Measurements from ENCODE around the gene CHCHD6. TPM values are rescaled to one million over a fixed set of nuclear protein-coding genes. Genes with fewer than 3 reads are reported as not detected.
A peak's percentile ranks its signal among the peaks of the same experiment; 100 is the strongest.

The CHCHD6 gene
- total RNA-seq, 1 experiment from 2014 or later, result 21.7 TPM

DNA sequence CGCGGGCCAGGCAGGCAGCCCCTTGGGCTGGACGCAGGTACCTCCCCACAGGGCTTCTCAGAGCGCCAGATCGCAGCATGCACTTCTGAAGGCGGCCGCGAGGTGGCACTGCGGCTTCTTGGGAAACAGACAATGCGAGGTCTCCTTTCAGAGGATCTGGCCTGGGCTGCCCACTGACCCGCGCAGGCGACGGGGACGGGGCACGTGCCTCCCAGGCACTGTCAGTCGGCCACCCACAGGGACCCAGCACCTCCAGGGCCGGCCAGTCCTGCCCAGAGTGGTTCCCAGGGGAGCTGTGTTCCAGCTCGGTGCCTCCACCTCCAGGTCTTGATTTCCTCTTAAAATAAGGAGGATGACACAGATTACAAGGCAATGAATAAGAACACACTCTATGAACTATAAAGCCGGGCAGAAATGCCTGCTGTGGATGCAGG, 24.7 kb upstream of the CHCHD6 start:
- Histone ChIP-seq H3K4me3 (no peak overlapping the region), H3K9me3 (replicated peaks) (no peaks in the 10 kb centered on the region), H3K27ac (no peak overlapping the region), H3K27me3 (replicated peaks) (peaks cover 5% of the 10 kb centered on the region; the same call in 1 of the 2 replicates), H3K4me1 (replicated peaks) (peaks cover 6% of the 10 kb centered on the region), H3K36me3 (no peaks in the 10 kb centered on the region)
- peak; percentile 79 to 83 for DNase-seq (ENCODE audit: low read depth in 1 of 2, low spot score in 2 of 2)

DNA sequence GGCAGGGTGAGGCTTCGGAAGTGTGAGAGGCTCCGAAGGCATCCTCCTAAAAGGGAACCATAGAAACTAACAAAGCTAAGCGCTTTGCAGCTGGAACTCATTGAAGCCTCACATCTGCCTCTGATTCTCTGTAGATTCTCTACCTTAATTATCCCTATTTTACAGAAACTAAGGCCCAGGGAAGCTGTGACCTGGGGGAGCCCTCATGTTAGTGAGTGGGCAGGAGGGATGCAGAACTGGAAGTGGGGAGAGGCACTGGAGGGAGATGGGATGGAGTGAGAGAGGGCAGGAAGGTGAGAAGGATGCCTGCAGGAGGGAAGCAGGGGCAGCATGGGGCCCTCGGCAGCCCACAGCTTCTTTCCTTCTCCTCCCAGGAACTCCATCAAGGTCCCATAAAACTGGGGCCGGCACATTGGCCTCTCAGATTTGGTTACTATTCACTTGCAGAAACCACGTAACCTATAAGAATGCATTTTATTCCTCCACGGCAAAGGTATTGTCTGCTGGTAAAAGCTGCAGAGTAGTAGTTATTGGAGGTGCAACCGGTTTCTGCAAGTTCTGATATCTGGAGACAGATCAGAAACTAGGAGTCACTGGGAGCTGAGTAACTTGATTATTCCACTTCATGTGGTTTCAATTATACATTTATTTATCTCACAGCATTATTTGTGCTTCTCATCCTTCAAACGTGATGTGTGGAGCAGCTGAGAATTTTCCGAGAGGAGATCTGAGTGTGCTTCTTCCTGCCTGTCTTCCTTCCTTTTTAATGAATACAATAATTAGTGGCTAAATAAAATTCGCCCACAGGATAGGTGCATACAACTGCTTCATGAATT, 24.0 kb upstream of the CHCHD6 start:
- Histone ChIP-seq H3K27ac (no peak overlapping the region), H3K27me3 (replicated peaks) (peaks cover 5% of the 10 kb centered on the region; the same call in 1 of the 2 replicates), H3K4me3 (no peak overlapping the region), H3K4me1 (replicated peaks) (peaks cover 6% of the 10 kb centered on the region), H3K36me3 (no peaks in the 10 kb centered on the region), H3K9me3 (replicated peaks) (no peaks in the 10 kb centered on the region)
- no peak for DNase-seq (ENCODE audit: low read depth in 1 of 2, low spot score in 2 of 2)

DNA sequence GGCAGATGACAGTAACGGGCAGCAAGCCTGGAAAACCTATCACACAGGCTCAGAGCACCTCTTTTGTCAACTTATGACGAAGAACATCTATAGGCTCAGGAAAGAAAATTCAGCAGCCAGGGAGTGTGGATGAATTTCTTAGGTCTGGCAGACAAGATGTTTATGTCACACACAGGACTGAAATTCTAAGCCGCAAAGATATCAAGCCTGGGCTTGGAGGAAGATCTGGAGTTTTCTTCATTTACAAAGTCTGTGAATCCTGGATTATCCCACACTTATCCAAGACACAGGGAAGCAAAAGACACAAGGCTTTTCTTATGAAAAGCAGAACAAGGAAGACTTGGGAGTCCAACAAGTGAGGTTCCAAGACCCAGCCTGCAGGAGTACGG, 23.4 kb upstream of the CHCHD6 start:
- H3K4me1 ChIP-seq (replicated peaks), result peaks cover 6% of the 10 kb centered on the region
- no peak for DNase-seq (ENCODE audit: low read depth in 1 of 2, low spot score in 2 of 2)
- no peak overlapping the region for H3K27ac ChIP-seq
- peaks cover 5% of the 10 kb centered on the region; the same call in 1 of the 2 replicates for H3K27me3 ChIP-seq (replicated peaks)
- H3K4me3 ChIP-seq, result no peak overlapping the region
- no peaks in the 10 kb centered on the region for H3K36me3 ChIP-seq
- H3K9me3 ChIP-seq (replicated peaks), result no peaks in the 10 kb centered on the region

DNA sequence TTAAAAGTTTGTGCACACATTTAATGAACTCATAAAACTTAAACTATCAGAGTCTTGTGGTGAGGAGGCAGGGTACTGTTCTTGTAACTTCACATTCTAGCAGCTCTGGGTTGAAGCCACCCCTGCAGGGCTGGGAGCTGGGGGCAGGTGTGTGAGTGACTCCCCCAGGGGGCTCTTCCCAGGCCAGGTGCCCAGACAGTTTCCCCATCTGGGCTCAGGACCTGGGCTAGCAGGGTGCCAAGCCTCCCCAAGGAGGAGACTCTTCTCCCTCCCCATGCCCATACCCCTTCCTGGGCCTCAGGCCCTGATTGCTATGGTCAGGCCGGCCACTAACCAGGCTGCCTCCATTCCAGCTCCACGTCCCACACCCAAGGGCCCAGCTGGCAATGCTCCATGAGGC, 22.0 kb upstream of the CHCHD6 start:
- Histone ChIP-seq H3K4me3 (no peak overlapping the region), H3K27ac (no peak overlapping the region), H3K4me1 (replicated peaks) (peaks cover 6% of the 10 kb centered on the region), H3K27me3 (replicated peaks) (peaks cover under 1% of the 10 kb centered on the region; the same call in 1 of the 2 replicates), H3K9me3 (replicated peaks) (no peaks in the 10 kb centered on the region), H3K36me3 (no peaks in the 10 kb centered on the region)
- DNase-seq (ENCODE audit: low read depth in 1 of 2, low spot score in 2 of 2), result no peak

DNA sequence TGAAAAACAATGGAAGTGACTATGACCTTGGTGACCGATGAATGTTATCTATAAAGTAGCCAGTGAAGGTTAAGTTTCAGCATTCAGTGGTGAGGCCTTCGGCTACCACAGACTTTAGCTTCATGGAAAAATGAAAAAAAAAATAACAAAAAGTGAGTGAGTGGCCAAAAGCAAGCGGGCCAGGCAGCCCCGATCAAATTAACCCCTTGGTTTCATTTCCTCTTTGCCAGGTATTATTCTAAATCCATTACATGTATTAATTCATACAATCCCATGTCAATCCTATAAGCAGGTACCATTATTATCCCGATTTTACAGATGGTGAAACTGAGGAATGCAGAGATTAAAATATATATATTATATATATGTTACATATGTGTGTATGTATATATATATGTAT, 21.0 kb upstream of the CHCHD6 start:
- H3K9me3 ChIP-seq (replicated peaks), result no peaks in the 10 kb centered on the region
- H3K27me3 ChIP-seq (replicated peaks), result no peaks in the 10 kb centered on the region
- DNase-seq (ENCODE audit: low read depth in 1 of 2, low spot score in 2 of 2), result no peak
- H3K36me3 ChIP-seq, result no peaks in the 10 kb centered on the region
- peaks cover 6% of the 10 kb centered on the region for H3K4me1 ChIP-seq (replicated peaks)
- no peak overlapping the region for H3K4me3 ChIP-seq
- no peak overlapping the region for H3K27ac ChIP-seq

GRCh38 chr3:126684218-126684751, 19.8 kb upstream of the CHCHD6 start:
- Histone ChIP-seq H3K27me3 (replicated peaks) (no peaks in the 10 kb centered on the region), H3K27ac (no peak overlapping the region), H3K4me3 (no peak overlapping the region), H3K9me3 (replicated peaks) (no peaks in the 10 kb centered on the region), H3K4me1 (replicated peaks) (peaks cover 2% of the 10 kb centered on the region), H3K36me3 (no peaks in the 10 kb centered on the region)
- no peak for DNase-seq (ENCODE audit: low read depth in 1 of 2, low spot score in 2 of 2)

DNA sequence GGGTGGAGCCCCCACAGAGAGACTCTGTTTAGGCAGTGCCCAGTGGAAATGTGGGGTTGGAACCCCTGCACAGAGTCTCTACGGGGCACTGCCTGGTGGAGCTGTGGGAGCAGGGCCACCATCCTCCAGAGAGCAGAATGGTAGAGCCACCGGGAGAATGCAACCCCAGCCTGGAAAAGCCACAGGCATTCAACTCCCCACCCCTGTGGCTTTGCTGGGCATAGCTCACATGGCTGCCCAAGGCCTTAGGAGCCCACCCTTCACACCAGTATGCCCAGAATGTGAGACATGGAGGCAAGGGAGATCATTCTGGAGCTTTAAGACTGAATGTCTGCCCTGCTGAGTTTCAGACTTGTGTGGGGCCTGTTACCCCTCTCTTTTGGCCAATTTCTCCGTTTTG, 19.0 kb upstream of the CHCHD6 start:
- Histone ChIP-seq H3K4me3 (no peak overlapping the region), H3K4me1 (replicated peaks) (no peaks in the 10 kb centered on the region), H3K36me3 (no peaks in the 10 kb centered on the region), H3K27me3 (replicated peaks) (no peaks in the 10 kb centered on the region), H3K9me3 (replicated peaks) (no peaks in the 10 kb centered on the region), H3K27ac (no peak overlapping the region)
- peak in 1 of 2 experiments; percentile 13 for DNase-seq (ENCODE audit: low read depth in 1 of 2, low spot score in 2 of 2)

- no peak for DNase-seq (ENCODE audit: low read depth in 1 of 2, low spot score in 2 of 2)
- Histone ChIP-seq H3K27ac (no peak overlapping the region), H3K4me1 (replicated peaks) (no peaks in the 10 kb centered on the region), H3K36me3 (no peaks in the 10 kb centered on the region), H3K4me3 (no peak overlapping the region), H3K9me3 (replicated peaks) (no peaks in the 10 kb centered on the region), H3K27me3 (replicated peaks) (no peaks in the 10 kb centered on the region)
Observed at GRCh38 chr3:126685493-126685892, 18.5 kb upstream of the CHCHD6 start.

- Histone ChIP-seq H3K27ac (no peak overlapping the region), H3K27me3 (replicated peaks) (no peaks in the 10 kb centered on the region; the same call in 1 of the 2 replicates), H3K9me3 (replicated peaks) (no peaks in the 10 kb centered on the region), H3K4me1 (replicated peaks) (no peaks in the 10 kb centered on the region), H3K4me3 (no peak overlapping the region), H3K36me3 (no peaks in the 10 kb centered on the region)
- DNase-seq (ENCODE audit: low read depth in 1 of 2, low spot score in 2 of 2), result no peak
Observed at GRCh38 chr3:126691765-126692164, 12.3 kb upstream of the CHCHD6 start.

- no peaks in the 10 kb centered on the region for H3K4me1 ChIP-seq (replicated peaks)
- no peak overlapping the region for H3K27ac ChIP-seq
- no peaks in the 10 kb centered on the region for H3K9me3 ChIP-seq (replicated peaks)
- peaks cover 5% of the 10 kb centered on the region; the same call in 1 of the 2 replicates for H3K27me3 ChIP-seq (replicated peaks)
- no peak overlapping the region for H3K4me3 ChIP-seq
- no peak for DNase-seq (ENCODE audit: low read depth in 1 of 2, low spot score in 2 of 2)
- H3K36me3 ChIP-seq, result no peaks in the 10 kb centered on the region
Observed at GRCh38 chr3:126692858-126693257, 11.2 kb upstream of the CHCHD6 start.

- Histone ChIP-seq H3K27ac (no peak overlapping the region), H3K4me3 (no peak overlapping the region), H3K36me3 (no peaks in the 10 kb centered on the region), H3K4me1 (replicated peaks) (no peaks in the 10 kb centered on the region), H3K27me3 (replicated peaks) (peaks cover 5% of the 10 kb centered on the region; the same call in 1 of the 2 replicates), H3K9me3 (replicated peaks) (no peaks in the 10 kb centered on the region)
- DNase-seq (ENCODE audit: low read depth in 1 of 2, low spot score in 2 of 2), result peak in 1 of 2 experiments; percentile 20
Observed at GRCh38 chr3:126693921-126694320, 10.1 kb upstream of the CHCHD6 start.

DNA sequence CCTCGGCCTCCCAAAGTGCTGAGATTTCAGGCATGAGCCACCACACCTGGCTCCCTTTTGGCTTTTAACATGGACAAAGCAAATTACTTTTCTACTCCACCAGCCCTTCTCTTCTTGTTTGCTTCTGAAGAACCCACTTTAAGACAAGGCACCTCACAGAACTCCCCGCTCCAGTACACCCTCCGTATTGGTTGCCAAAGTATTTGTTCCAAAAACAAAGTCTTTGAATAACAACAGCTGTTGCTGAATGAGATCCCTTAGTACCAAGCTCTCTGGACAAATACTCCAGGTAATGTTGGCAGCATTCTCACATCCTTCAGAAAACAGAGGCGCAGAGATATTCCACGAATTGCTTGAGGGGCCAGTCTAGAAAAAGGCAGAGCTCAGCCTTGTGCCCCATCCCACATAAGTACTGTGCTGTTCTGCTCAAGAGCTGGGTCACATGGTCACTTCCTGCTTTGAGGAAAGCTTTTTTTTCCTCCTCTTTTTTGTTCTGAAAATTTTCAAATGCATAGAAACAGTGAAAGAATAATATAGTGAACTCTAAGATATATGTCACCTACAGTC, 7.3 kb upstream of the CHCHD6 start:
- H3K9me3 ChIP-seq (replicated peaks), result no peaks in the 10 kb centered on the region
- H3K27ac ChIP-seq, result no peak overlapping the region
- no peak overlapping the region for H3K4me3 ChIP-seq
- peaks cover 5% of the 10 kb centered on the region; the same call in 1 of the 2 replicates for H3K27me3 ChIP-seq (replicated peaks)
- H3K4me1 ChIP-seq (replicated peaks), result no peaks in the 10 kb centered on the region
- DNase-seq (ENCODE audit: low read depth in 1 of 2, low spot score in 2 of 2), result no peak
- no peaks in the 10 kb centered on the region for H3K36me3 ChIP-seq

- Histone ChIP-seq H3K27me3 (replicated peaks) (peaks cover 5% of the 10 kb centered on the region; the same call in 1 of the 2 replicates), H3K4me3 (no peak overlapping the region), H3K4me1 (replicated peaks) (peaks cover 5% of the 10 kb centered on the region), H3K9me3 (replicated peaks) (no peaks in the 10 kb centered on the region), H3K27ac (no peak overlapping the region), H3K36me3 (no peaks in the 10 kb centered on the region)
- DNase-seq (ENCODE audit: low read depth in 1 of 2, low spot score in 2 of 2), result no peak
Observed at GRCh38 chr3:126699011-126699410, 5.0 kb upstream of the CHCHD6 start.

Measured in SJSA1 (cell line).